Retinal pigment epithelial cell (primary cell): ENCODE results near the gene MBNL2.

Experiments used
- DNase-seq: peaks from one replicate; pipeline ENCODE4 v3.0.0-alpha.2; 2010; ENCODE audit warnings: low read depth
- H3K4me3 ChIP-seq: 2 replicates; pipeline ENCODE4 v1.5.1; 2011; ENCODE audit warnings: mild to moderate bottlenecking, low read length, control low read depth, moderate library complexity
- CTCF ChIP-seq: conservative IDR thresholded peaks from 2 replicates; pipeline ENCODE4 v1.5.1; 2011; ENCODE audit warnings: low read depth, low read length, control low read depth, inconsistent platforms

MBNL2 gene

GRCh38 chr13:97238883-97239282 is 16.8 kb downstream of the MBNL2 start:
- no peak overlapping the region for H3K4me3 ChIP-seq
- no peak for DNase-seq
- TF ChIP-seq CTCF, result no peak

GRCh38 chr13:97239306-97239705 is 17.2 kb downstream of the MBNL2 start:
- no peak for TF ChIP-seq CTCF
- H3K4me3 ChIP-seq, result no peak overlapping the region
- no peak for DNase-seq

GRCh38 chr13:97239943-97240787 is 18.0 kb downstream of the MBNL2 start:
- no peak overlapping the region for H3K4me3 ChIP-seq
- TF ChIP-seq CTCF, result no peak
- DNase-seq, result no peak

- no peak overlapping the region for H3K4me3 ChIP-seq
- no peak for DNase-seq
- no peak for TF ChIP-seq CTCF
Observed at GRCh38 chr13:97240788-97241734, 18.9 kb downstream of the MBNL2 start.

- no peak for TF ChIP-seq CTCF
- DNase-seq, result no peak
- no peak overlapping the region for H3K4me3 ChIP-seq
Observed at GRCh38 chr13:97241761-97242160, 19.6 kb downstream of the MBNL2 start.

GRCh38 chr13:97242755-97243497 is 20.8 kb downstream of the MBNL2 start:
- H3K4me3 ChIP-seq, result no peak overlapping the region
- DNase-seq, result no peak
- TF ChIP-seq CTCF, result no peak
